H1 (cell line): Measurements from ENCODE around the gene PPP1R14B. TPM values are rescaled to one million over a fixed set of nuclear protein-coding genes. Genes with fewer than 3 reads are reported as not detected.

Source experiments
- CTCF ChIA-PET: fragments of 300-600 bp; sonication (Branson Sonifier 250); formaldehyde crosslinking; loops from one replicate; lab custom pipeline; 2021; ENCODE audit not compliant: partially characterized antibody; lab: Charles Lee
- POLR2A ChIA-PET: fragments of 300-600 bp; sonication (Branson Sonifier 250); formaldehyde crosslinking; loops from one replicate; lab custom pipeline; 2021; ENCODE audit warnings: inconsistent platforms; ENCODE audit not compliant: partially characterized antibody; lab: Charles Lee
- DNase-seq, 2 experiments: peaks; one replicate each; pipeline versions ENCODE4 v3.0.0 to v3.0.0-alpha.2; 2010 to 2022; ENCODE audit warnings: low spot score in 2 of 2, low read depth in 1 of 2, mixed read lengths in 1 of 2
- FAIRE-seq: peaks from 2 replicates; lab custom pipeline; 2011; peaks lifted over from hg19 to GRCh38; lab: Jason Lieb, UNC
- H2AFZ ChIP-seq: 2 replicates; pipeline ENCODE4 v1.8.1; 2012; ENCODE audit warnings: low read length, inconsistent platforms
- H2AK5ac ChIP-seq: 2 replicates; pipeline ENCODE4 v1.6.1; 2013; ENCODE audit warnings: low read depth, low read length
- H2BK120ac ChIP-seq: replicated peaks from 2 replicates; pipeline ENCODE3; 2013; ENCODE audit warnings: low read depth, low read length, inconsistent platforms
- H2BK12ac ChIP-seq: 2 replicates; pipeline ENCODE4 v1.6.1; 2013; ENCODE audit warnings: low read depth, low read length
- H2BK15ac ChIP-seq: 2 replicates; pipeline ENCODE4 v1.6.1; 2013; ENCODE audit warnings: low read length
- H2BK20ac ChIP-seq: 2 replicates; pipeline ENCODE4 v1.6.1; 2013; ENCODE audit warnings: low read length
- H2BK5ac ChIP-seq: 2 replicates; pipeline ENCODE4 v1.6.1; 2013; ENCODE audit warnings: low read depth, low read length
- H3K14ac ChIP-seq: 2 replicates; pipeline ENCODE4 v1.6.1; 2013; ENCODE audit warnings: inconsistent platforms; ENCODE audit not compliant: insufficient read length
- H3K18ac ChIP-seq: 2 replicates; pipeline ENCODE4 v1.6.1; 2013; ENCODE audit warnings: low read length; ENCODE audit errors: extremely low read depth
- H3K23ac ChIP-seq: 2 replicates; pipeline ENCODE4 v1.6.1; 2013; ENCODE audit warnings: inconsistent platforms; ENCODE audit not compliant: insufficient read length
- H3K23me2 ChIP-seq: 2 replicates; pipeline ENCODE4 v1.6.1; 2013; ENCODE audit warnings: low read depth, low read length
- H3K27ac ChIP-seq: 2 replicates; pipeline ENCODE4 v1.6.1; 2011; ENCODE audit warnings: low read depth, low read length, inconsistent platforms
- H3K27me3 ChIP-seq, 4 experiments: replicated peaks in 1 of 4; 1 replicate in 1 of 4; 2 replicates in 3 of 4; pipeline versions ENCODE4 v1.6.1 to v1.8.1; 2011 to 2013; ENCODE audit warnings: low read length in 3 of 4, mild to moderate bottlenecking in 3 of 4, inconsistent platforms in 2 of 4, mixed read lengths in 2 of 4, moderate library complexity in 1 of 4; ENCODE audit not compliant: control insufficient read depth in 3 of 4, insufficient read depth in 3 of 4; ENCODE audit errors: extremely low read depth in 1 of 4
- H3K36me3 ChIP-seq, 4 experiments: 2 replicates each; pipeline versions ENCODE4 v1.6.1 to v1.8.1; 2011 to 2013; ENCODE audit warnings: mild to moderate bottlenecking in 4 of 4, low read length in 3 of 4, moderate library complexity in 2 of 4, control low read depth in 1 of 4, inconsistent platforms in 1 of 4; ENCODE audit not compliant: insufficient read depth in 4 of 4, control insufficient read depth in 2 of 4
- H3K4ac ChIP-seq: replicated peaks from 2 replicates; pipeline ENCODE3; 2013; ENCODE audit warnings: low read length, low read depth, mixed read lengths, inconsistent platforms; ENCODE audit not compliant: insufficient read length
- H3K4me1 ChIP-seq, 4 experiments: replicated peaks in 1 of 4; 1 replicate in 1 of 4; 2 replicates in 3 of 4; pipeline versions ENCODE4 v1.6.1 to v1.8.1; 2011 to 2013; ENCODE audit warnings: low read length in 3 of 4, inconsistent platforms in 2 of 4, mixed read lengths in 1 of 4; ENCODE audit not compliant: insufficient read depth in 4 of 4, control insufficient read depth in 3 of 4
- H3K4me2 ChIP-seq, 2 experiments: 2 replicates each; pipeline versions ENCODE4 v1.6.1 to v1.8.1; 2011 to 2013; ENCODE audit warnings: low read depth in 2 of 2, low read length in 2 of 2, control low read depth in 1 of 2, inconsistent platforms in 1 of 2, mild to moderate bottlenecking in 1 of 2; ENCODE audit not compliant: insufficient read depth in 1 of 2
- H3K4me3 ChIP-seq, 4 experiments: fragments of 200-600, 300-600 bp in 1 of 4; sonication (generic), shearing (Covaris generic), sonication (Bioruptor Twin) in 1 of 4; 2 replicates each; pipeline versions ENCODE4 v1.5.1 to v1.8.1; 2011 to 2016; ENCODE audit warnings: low read length in 4 of 4, low read depth in 3 of 4, control low read depth in 2 of 4, inconsistent platforms in 2 of 4, mild to moderate bottlenecking in 2 of 4, mixed read lengths in 1 of 4, moderate library complexity in 1 of 4; ENCODE audit not compliant: insufficient read depth in 2 of 4; ENCODE audit errors: extremely low read depth in 1 of 4
- H3K56ac ChIP-seq: replicated peaks from 2 replicates; pipeline ENCODE3; 2013; ENCODE audit warnings: low read depth, mild to moderate bottlenecking, mixed read lengths, low read length, inconsistent platforms; ENCODE audit not compliant: insufficient read length
- H3K79me1 ChIP-seq: 2 replicates; pipeline ENCODE4 v1.6.1; 2013; ENCODE audit warnings: low read depth, low read length, control low read depth
- H3K79me2 ChIP-seq, 2 experiments: 2 replicates each; pipeline versions ENCODE4 v1.6.1 to v1.8.1; 2012 to 2013; ENCODE audit warnings: low read length in 2 of 2, mild to moderate bottlenecking in 2 of 2, inconsistent platforms in 1 of 2; ENCODE audit not compliant: insufficient read depth in 2 of 2, control insufficient read depth in 1 of 2
- H3K9ac ChIP-seq, 4 experiments: replicated peaks in 1 of 4; 1 replicate in 1 of 4; 2 replicates in 3 of 4; pipeline versions ENCODE4 v1.6.1 to v1.8.1; 2011 to 2013; ENCODE audit warnings: low read depth in 3 of 4, low read length in 3 of 4, control low read depth in 2 of 4, mild to moderate bottlenecking in 2 of 4, moderate library complexity in 2 of 4, inconsistent platforms in 1 of 4; ENCODE audit errors: extremely low read depth in 1 of 4
- H3K9me3 ChIP-seq, 2 experiments: 2 replicates each; pipeline versions ENCODE4 v1.6.1 to v1.8.1; 2012 to 2013; ENCODE audit warnings: mild to moderate bottlenecking in 2 of 2, moderate library complexity in 2 of 2, control low read depth in 1 of 2, inconsistent platforms in 1 of 2, low read depth in 1 of 2, low read length in 1 of 2, mixed read lengths in 1 of 2; ENCODE audit not compliant: insufficient read depth in 2 of 2
- H4K20me1 ChIP-seq, 2 experiments: replicated peaks in 1 of 2; 2 replicates each; pipeline versions ENCODE3 to v1.8.1; 2011 to 2013; ENCODE audit warnings: inconsistent platforms in 2 of 2, low read length in 2 of 2, mild to moderate bottlenecking in 1 of 2; ENCODE audit not compliant: insufficient read depth in 2 of 2, control insufficient read depth in 1 of 2
- H4K5ac ChIP-seq: 2 replicates; pipeline ENCODE4 v1.6.1; 2013; ENCODE audit warnings: low read length, low read depth, mixed read lengths, inconsistent platforms; ENCODE audit not compliant: insufficient read length
- H4K8ac ChIP-seq: 2 replicates; pipeline ENCODE4 v1.8.0; 2013; ENCODE audit warnings: mild to moderate bottlenecking, moderate library complexity, low read length, inconsistent platforms; ENCODE audit not compliant: insufficient read depth; ENCODE audit errors: extremely low read depth
- H4K91ac ChIP-seq: replicated peaks from 2 replicates; pipeline ENCODE3; 2013; ENCODE audit warnings: low read length, mixed read lengths, inconsistent platforms; ENCODE audit not compliant: insufficient read length
- CHD1 ChIP-seq: IDR thresholded peaks from 2 replicates; pipeline ENCODE4 v1.6.1; 2012; ENCODE audit warnings: low read depth, low read length, improper control_type of control experiment
- CHD2 ChIP-seq: IDR thresholded peaks from 2 replicates; pipeline ENCODE4 v1.6.1; 2012; ENCODE audit warnings: low read length, improper control_type of control experiment
- KDM4A ChIP-seq: IDR thresholded peaks from one replicate; pipeline ENCODE4 v1.7.1; 2012; ENCODE audit warnings: low read depth, mild to moderate bottlenecking, moderate library complexity, low read length, inconsistent platforms; ENCODE audit not compliant: severe bottlenecking
- RAD21 ChIP-seq, 2 experiments: IDR thresholded peaks in 1 of 2; conservative IDR thresholded peaks in 1 of 2; 2 replicates each; pipeline ENCODE4 v1.6.1; 2011; ENCODE audit warnings: low read depth in 2 of 2, low read length in 2 of 2, improper control_type of control experiment in 1 of 2, inconsistent platforms in 1 of 2, mild to moderate bottlenecking in 1 of 2, moderate library complexity in 1 of 2
- TAF1 ChIP-seq: IDR thresholded peaks from 2 replicates; pipeline ENCODE4 v1.6.1; 2011; ENCODE audit warnings: mild to moderate bottlenecking, low read depth, low read length
- TEAD4 ChIP-seq: IDR thresholded peaks from 2 replicates; pipeline ENCODE4 v1.6.1; 2012; ENCODE audit warnings: low read depth, low read length, inconsistent platforms, mixed read lengths
- WGBS, 2 experiments: shearing (Covaris generic) in 1 of 2; methylation state at CpG; one replicate each; pipeline versions ENCODE4 v1.1.6 to v1.1.7; 2013 to 2015; ENCODE audit warnings: low lambda C conversion rate in 2 of 2, mixed read lengths in 2 of 2, inconsistent platforms in 1 of 2, low coverage in 1 of 2, missing lambda C conversion rate in 1 of 2; ENCODE audit not compliant: insufficient replicate concordance in 2 of 2, insufficient coverage in 1 of 2, insufficient read length in 1 of 2; ENCODE audit errors: extremely low coverage in 1 of 2, missing lambda C conversion rate in 1 of 2; 5-methylcytosine and 5-hydroxymethylcytosine counted together
- polyA plus RNA-seq, 7 experiments: library from polyadenylated mRNA; depleted of rRNA in 3 of 7; stranded (reverse) in 5 of 7; unstranded in 2 of 7; fragments of >200 nt in 5 of 7; fragments of 200-250 nt in 2 of 7; gene quantifications; 1 replicate in 5 of 7; 2 replicates in 1 of 7; 4 replicates in 1 of 7; pipeline versions ENCODE4 v1.2.1 to v1.2.3, GENCODE V29; 2011 to 2013; ENCODE audit warnings: missing spikeins in 2 of 7, mixed read lengths in 2 of 7
- total RNA-seq: library from RNA; stranded (reverse); fragmentation: NEBNext Ultra II Directional; extraction: Animal tissue kit (Norgen Biotek cat#: 25700); gene quantifications from 2 replicates; pipeline ENCODE4 v1.2.1, GENCODE V29; 2021

Gene PPP1R14B
- total and polyA plus RNA-seq, 2 of the 8 experiments (the other 6 are each of a cell fraction or from before 2014, with no cell fraction given), result 265 to 419 TPM

DNA sequence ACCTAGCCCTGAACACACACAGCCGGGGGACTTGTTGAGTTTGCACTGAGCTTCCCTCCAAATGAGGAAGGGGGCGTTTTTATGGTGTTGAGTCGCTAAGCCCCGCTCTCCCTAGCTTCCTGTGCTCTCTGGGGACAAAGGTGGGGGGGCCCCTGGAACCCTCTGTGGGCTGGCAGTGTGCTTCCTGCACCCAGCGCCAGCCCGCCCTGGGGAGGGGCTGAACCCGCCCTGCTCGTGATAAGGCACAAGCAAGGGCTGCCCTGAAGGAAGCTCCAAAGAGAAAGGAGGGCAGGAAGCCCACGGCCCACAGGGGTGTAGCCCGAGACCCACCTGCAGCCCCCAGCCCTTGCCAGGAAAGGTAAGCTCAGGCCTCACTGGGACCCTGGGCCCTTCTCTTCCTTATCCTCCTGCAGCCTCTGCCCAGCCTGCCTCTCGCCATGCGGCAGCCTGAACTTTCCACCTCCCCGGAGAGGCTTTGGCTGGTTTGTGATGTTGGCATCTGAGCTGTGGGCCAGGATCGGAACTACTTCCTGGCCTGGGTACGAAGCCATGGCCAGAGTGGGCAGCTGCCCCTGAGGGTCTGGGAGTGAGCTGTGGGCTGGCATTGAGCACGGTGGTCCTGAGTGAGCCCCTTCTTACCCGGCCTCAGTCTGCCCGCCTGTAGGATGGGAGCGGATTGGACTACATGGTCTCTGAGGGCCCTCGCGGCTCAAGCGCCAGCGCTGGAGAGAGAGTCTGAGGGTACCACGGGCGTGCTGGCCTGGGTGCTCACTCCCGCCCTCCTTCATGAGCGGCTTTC lies 40.1 kb downstream of the PPP1R14B start, which contains the start of gene FERMT3:
FERMT3 (plus strand) TSS at position 265 of the 799 bp plus-strand sequence. CDS start 644 bp downstream, outside the sequence.
- no peaks in the 10 kb centered on the region for H3K79me1 ChIP-seq
- CTCF ChIA-PET, result interaction anchor here (0.7 to 7.4 kb wide), 24 partner anchors 9 to 272 kb away, joined by 3 to 68 read pairs (median 5); partner anchors contain the start of genes CCDC88B, DNAJC4, NUDT22 and PLCB3
- H3K4me2 ChIP-seq, result no peak within 1 kb of the TSS

More for the DNA sequence above, 40.1 kb downstream of the PPP1R14B start, which contains the start of gene FERMT3:
- TF ChIP-seq RAD21 (IDR thresholded peaks at IDR 0.05 in 1 of 2, conservative IDR thresholded peaks at IDR 0.05 in 1 of 2; ENCODE audit: low read depth in 2 of 2, low read length in 2 of 2) (no peak), CHD1 (no peak), CHD2 (no peak), TEAD4 (no peak), TAF1 (no peak), KDM4A (no peak)
- peak within 1 kb of the TSS; percentile 16 for H2BK5ac ChIP-seq
- FAIRE-seq, result no peak
- no peak within 1 kb of the TSS for H4K91ac ChIP-seq
- H3K27me3 ChIP-seq, result no peaks in the 10 kb centered on the region; a peak in 1 of 7 replicates
- no peak within 1 kb of the TSS for H3K4ac ChIP-seq
- no peak within 1 kb of the TSS for H2BK120ac ChIP-seq
- no peaks in the 10 kb centered on the region for H3K23me2 ChIP-seq
- H3K9ac ChIP-seq, result no peak within 1 kb of the TSS; a peak in 1 of 7 replicates
- H3K56ac ChIP-seq, result no peak within 1 kb of the TSS
- 92% methylated on average over 26 of the region's 27 CpGs; no CpG with 5 or more reads in 1 of the 2 experiments for WGBS, 2 experiments
- H2AK5ac ChIP-seq, result no peak within 1 kb of the TSS
- peaks cover 27 to 46% (median 36%) of the 10 kb centered on the region in 4 experiments for H3K36me3 ChIP-seq
- no peak within 1 kb of the TSS for H2BK15ac ChIP-seq
- no peak within 1 kb of the TSS for H4K5ac ChIP-seq
- H3K4me1 ChIP-seq, result peaks cover 0 to 5% (median 0%) of the 10 kb centered on the region in 4 experiments; a peak in 3 of 7 replicates
- no peak within 1 kb of the TSS for H2AFZ ChIP-seq
- DNase-seq, result no peak
- POLR2A ChIA-PET, result interaction anchor here (0.6 to 18.4 kb wide), 20 partner anchors 10 to 443 kb away, joined by 3 to 253 read pairs (median 4); partner anchors contain the start of genes ESRRA, GPR137, NUDT22 and PLCB3
- H2BK12ac ChIP-seq, result no peak within 1 kb of the TSS
- H3K23ac ChIP-seq, result no peak within 1 kb of the TSS
- H4K20me1 ChIP-seq, result peaks cover 5 to 14% of the 10 kb centered on the region in 2 experiments
- H4K8ac ChIP-seq, result peak within 1 kb of the TSS; percentile 76
- H3K27ac ChIP-seq, result peak within 1 kb of the TSS; percentile 29; the same call in 1 of the 2 replicates
- no peak within 1 kb of the TSS for H3K14ac ChIP-seq
- H3K79me2 ChIP-seq, result no peaks in the 10 kb centered on the region
- H3K18ac ChIP-seq, result no peak within 1 kb of the TSS
- no peaks in the 10 kb centered on the region for H3K9me3 ChIP-seq
- H2BK20ac ChIP-seq, result no peak within 1 kb of the TSS
- no peak within 1 kb of the TSS for H3K4me3 ChIP-seq
